Transverse colon (tissue), 4 donors: ENCODE measurements around the gene NUP205. TPM values are rescaled to one million over a fixed set of nuclear protein-coding genes. Genes with fewer than 3 reads are reported as not detected.

Source experiments
- DNase-seq: peaks from one replicate; pipeline ENCODE4 v3.0.0-alpha.2; 2019
- H3K27ac ChIP-seq, 4 donors: fragments of 200-600 bp; sonication (generic); 2 replicates each; pipeline ENCODE4 v1.5.1; 2016 to 2018; ENCODE audit warnings: inconsistent platforms in 4 of 4
- H3K27me3 ChIP-seq: fragments of 200-600 bp; sonication (generic); 2 replicates; pipeline ENCODE4 v1.5.1; 2017; ENCODE audit warnings: inconsistent platforms
- H3K36me3 ChIP-seq, 4 donors: fragments of 200-600 bp; sonication (generic); 2 replicates each; pipeline ENCODE4 v1.5.1; 2017 to 2019; ENCODE audit warnings: inconsistent platforms in 4 of 4
- H3K4me1 ChIP-seq, 4 donors: fragments of 200-600 bp; sonication (generic); 2 replicates each; pipeline ENCODE4 v1.5.1; 2017 to 2020; ENCODE audit warnings: inconsistent platforms in 4 of 4
- H3K4me3 ChIP-seq, 4 donors: fragments of 200-600 bp; sonication (generic); 1 replicate in 1 of 4; 2 replicates in 3 of 4; pipeline versions ENCODE4 v1.5.1 to v1.6.1; 2017 to 2019; ENCODE audit warnings: inconsistent platforms in 4 of 4
- H3K9me3 ChIP-seq, 2 donors: fragments of 200-600 bp; sonication (generic); 2 replicates each; pipeline ENCODE4 v1.5.1; 2017 to 2019; ENCODE audit warnings: inconsistent platforms in 2 of 2
- EP300 ChIP-seq: sonication (generic); formaldehyde crosslinking; IDR thresholded peaks from one replicate; pipeline ENCODE4 v1.6.1; 2017; ENCODE audit warnings: antibody characterized with exemption, low read depth
- POLR2A ChIP-seq: fragments of 450-650 bp; IDR thresholded peaks from one replicate; pipeline ENCODE4 v1.6.1; 2016; ENCODE audit warnings: antibody characterized with exemption, mild to moderate bottlenecking, moderate library complexity
- POLR2AphosphoS5 ChIP-seq, 3 donors: sonication (generic); formaldehyde crosslinking; IDR thresholded peaks; one replicate each; pipeline ENCODE4 v1.6.1; 2016; ENCODE audit warnings: antibody characterized with exemption in 3 of 3
- WGBS, 2 donors: methylation state at CpG; one replicate each; pipeline ENCODE4 v1.1.5; 2018; ENCODE audit warnings: low coverage in 1 of 2; 5-methylcytosine and 5-hydroxymethylcytosine counted together
- in situ Hi-C, 4 donors: fragments of 200-750 bp; cut with MboI; loops; one replicate each; pipeline versions ENCODE4 v1.15.0 to v1.15.1; 2017; ENCODE audit warnings: low sequenced_read_pairs in 3 of 4, low pct_ligation_motif_present in 1 of 4, low pct_unique_long_range_greater_than_20kb in 1 of 4
- intact Hi-C: fragments of 100-400 bp; cut with DNase I; formaldehyde crosslinking; loops from one replicate; pipeline ENCODE4 v1.15.1; 2023; ENCODE audit warnings: low total_unique reads
- total RNA-seq, 4 donors: library from RNA; depleted of rRNA; stranded (reverse); fragments of >200 nt; gene quantifications; one replicate each; pipeline ENCODE4 v1.1.0, GENCODE V29; 2016
- TF ChIP-seq, protein P1 (sequence below), 5 experiments: fragments of 200-600 bp in 3 of 5; fragments of 450-650 bp in 2 of 5; sonication (generic) in 3 of 5; IDR thresholded peaks; 1 replicate in 2 of 5; 2 replicates in 3 of 5; pipeline ENCODE4 v1.5.1; 2016 to 2017; ENCODE audit warnings: antibody characterized with exemption in 5 of 5, inconsistent platforms in 3 of 5, mild to moderate bottlenecking in 2 of 5, moderate library complexity in 1 of 5

Gene NUP205
- total RNA-seq, 4 donors from 2014 or later: 23.2 to 84.5 (median 25.2) TPM

DNA sequence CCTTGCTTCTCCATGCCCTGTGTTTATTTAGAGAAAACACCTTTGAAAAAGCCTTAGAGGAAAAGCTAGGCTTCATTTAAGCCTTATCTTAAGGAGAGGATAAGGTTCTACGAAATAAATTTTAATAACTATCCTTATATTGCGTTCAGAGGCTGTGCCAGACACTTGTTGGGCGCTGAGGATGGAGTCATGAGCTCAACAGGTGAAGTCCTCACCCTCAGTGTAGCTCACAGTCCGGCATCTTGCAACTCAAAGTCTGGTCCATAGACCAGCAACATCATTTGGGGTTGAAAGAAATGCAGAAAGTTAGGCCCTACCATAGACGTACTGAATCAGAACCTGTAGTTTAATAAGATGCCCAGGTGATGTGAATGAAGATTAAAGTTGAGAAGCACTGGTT, 100.8 kb downstream of the NUP205 start:
- intact Hi-C loops (no loop called here), in situ Hi-C loops (loop anchor here in 3 of 4 donors (25.0 kb wide), 2 partner anchors 304 to 354 kb away; no protein-coding TSS in a partner anchor)
- Histone ChIP-seq H3K4me1 (peaks cover 3 to 14% (median 8%) of the 10 kb centered on the region in 4 donors), H3K4me3 (no peak overlapping the region), H3K36me3 (no peaks in the 10 kb centered on the region), H3K27me3 (no peaks in the 10 kb centered on the region), H3K9me3 (no peaks in the 10 kb centered on the region), H3K27ac (no peak overlapping the region)
- TF ChIP-seq POLR2AphosphoS5 (IDR thresholded peaks at IDR 0.05): no peak
- 94 to 100% methylated on average over 1 to 5 of the region's 5 CpGs for WGBS, 2 donors
- no peak for DNase-seq

DNA sequence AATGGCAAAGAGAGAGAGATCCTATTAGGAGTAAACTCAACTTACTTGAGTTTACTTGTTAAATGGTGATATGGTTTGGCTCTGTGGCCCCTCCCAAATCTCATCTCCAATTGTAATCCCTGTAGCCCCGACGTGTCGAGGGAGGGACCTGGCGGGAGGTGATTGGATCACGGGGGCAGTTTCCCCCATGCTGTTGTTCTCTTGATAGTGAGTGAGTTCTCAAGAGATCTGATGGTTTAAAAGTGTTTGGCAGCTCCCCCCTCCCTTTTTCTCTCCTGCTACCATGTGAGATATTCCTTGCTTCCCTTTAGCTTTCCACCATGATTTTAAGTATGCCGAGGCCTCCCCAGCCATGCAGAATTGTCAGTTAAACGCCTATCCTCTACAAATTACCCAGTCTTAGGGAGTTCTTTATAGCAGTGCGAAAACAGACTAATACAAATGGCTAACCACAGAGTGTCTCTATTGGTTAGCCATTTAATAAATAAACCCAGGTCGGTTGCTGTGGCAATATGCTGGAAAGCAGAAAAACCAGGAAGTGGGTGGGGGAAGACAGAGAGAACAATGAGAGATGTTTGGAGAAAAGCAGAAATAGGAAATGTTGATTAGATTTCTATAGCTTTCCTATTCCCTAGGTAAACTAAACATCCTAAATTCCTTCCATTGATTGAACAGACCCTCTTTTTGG, 101.6 kb downstream of the NUP205 start:
- Histone ChIP-seq H3K4me1 (peaks cover 7 to 21% (median 14%) of the 10 kb centered on the region in 4 donors), H3K9me3 (no peaks in the 10 kb centered on the region), H3K4me3 (no peak overlapping the region), H3K36me3 (no peaks in the 10 kb centered on the region), H3K27me3 (no peaks in the 10 kb centered on the region), H3K27ac (no peak overlapping the region)
- WGBS, 2 donors: 81 to 83% methylated on average over 5 to 9 of the region's 9 CpGs
- DNase-seq: no peak
- in situ Hi-C loops (loop anchor here in 3 of 4 donors (25.0 kb wide), 2 partner anchors 303 to 353 kb away; no protein-coding TSS in a partner anchor), intact Hi-C loops (no loop called here)
- TF ChIP-seq, protein P1, sequence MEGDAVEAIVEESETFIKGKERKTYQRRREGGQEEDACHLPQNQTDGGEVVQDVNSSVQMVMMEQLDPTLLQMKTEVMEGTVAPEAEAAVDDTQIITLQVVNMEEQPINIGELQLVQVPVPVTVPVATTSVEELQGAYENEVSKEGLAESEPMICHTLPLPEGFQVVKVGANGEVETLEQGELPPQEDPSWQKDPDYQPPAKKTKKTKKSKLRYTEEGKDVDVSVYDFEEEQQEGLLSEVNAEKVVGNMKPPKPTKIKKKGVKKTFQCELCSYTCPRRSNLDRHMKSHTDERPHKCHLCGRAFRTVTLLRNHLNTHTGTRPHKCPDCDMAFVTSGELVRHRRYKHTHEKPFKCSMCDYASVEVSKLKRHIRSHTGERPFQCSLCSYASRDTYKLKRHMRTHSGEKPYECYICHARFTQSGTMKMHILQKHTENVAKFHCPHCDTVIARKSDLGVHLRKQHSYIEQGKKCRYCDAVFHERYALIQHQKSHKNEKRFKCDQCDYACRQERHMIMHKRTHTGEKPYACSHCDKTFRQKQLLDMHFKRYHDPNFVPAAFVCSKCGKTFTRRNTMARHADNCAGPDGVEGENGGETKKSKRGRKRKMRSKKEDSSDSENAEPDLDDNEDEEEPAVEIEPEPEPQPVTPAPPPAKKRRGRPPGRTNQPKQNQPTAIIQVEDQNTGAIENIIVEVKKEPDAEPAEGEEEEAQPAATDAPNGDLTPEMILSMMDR (IDR thresholded peaks at IDR 0.05): no peak
- TF ChIP-seq POLR2A (no peak), POLR2AphosphoS5 (IDR thresholded peaks at IDR 0.05) (no peak), EP300 (no peak)

DNA sequence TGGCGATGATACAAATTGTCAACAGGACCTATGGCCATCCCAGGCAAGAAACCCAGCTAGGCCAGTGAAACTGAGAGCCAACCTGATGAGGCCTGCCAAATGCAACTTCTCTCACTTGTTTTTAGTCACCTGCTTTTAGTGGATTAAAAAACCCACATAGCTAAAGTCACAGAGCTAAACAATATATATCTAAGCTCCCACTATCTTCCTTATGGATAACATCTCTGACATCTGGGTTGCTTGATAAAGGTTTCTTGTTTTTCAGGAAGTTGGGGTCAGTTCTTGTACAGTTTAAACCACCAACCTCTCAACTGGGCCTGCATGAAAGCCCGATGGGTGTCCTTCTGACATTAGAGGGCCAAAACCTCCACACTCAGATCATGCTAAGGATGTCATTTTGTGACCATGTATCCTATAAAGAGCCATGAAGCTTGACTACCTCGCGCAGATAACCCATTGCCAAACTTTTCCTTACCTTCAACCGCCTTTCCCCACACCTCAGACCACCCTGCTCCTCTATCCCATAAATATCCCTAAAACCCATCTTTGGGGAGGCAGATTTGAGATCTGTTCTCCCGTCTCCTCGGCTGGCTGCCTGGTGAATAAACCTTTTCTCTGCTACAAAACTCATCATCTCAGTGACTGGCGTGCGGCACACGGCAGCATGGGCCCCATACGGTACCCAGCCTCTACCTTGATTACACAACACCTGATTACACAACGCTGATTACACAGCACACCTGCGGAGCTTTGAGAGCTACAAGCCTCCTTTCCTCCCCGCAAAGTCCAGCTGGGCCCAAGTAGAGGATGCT, 103.8 kb downstream of the NUP205 start:
- Histone ChIP-seq H3K4me1 (peaks cover 7 to 31% (median 15%) of the 10 kb centered on the region in 4 donors), H3K27me3 (no peaks in the 10 kb centered on the region), H3K4me3 (peak overlapping the region; percentile 34 to 98 (median 84)), H3K9me3 (no peaks in the 10 kb centered on the region), H3K36me3 (no peaks in the 10 kb centered on the region), H3K27ac (peak overlapping the region; percentile 91 to 96 (median 95))
- DNase-seq: no peak
- 56 to 87% methylated on average over 4 to 14 of the region's 14 CpGs for WGBS, 2 donors
- in situ Hi-C loops (loop anchor here in 3 of 4 donors (25.0 kb wide), 2 partner anchors 301 to 351 kb away; no protein-coding TSS in a partner anchor), intact Hi-C loops (loop anchor here (5.0 kb wide), 1 partner anchor 316 kb away; the partner anchor contains the start of gene MTPN)
- TF ChIP-seq POLR2AphosphoS5 (IDR thresholded peaks at IDR 0.05): no peak
- TF ChIP-seq POLR2A: no peak
- TF ChIP-seq, protein P1 (IDR thresholded peaks at IDR 0.05): no peak
- no peak for TF ChIP-seq EP300

DNA sequence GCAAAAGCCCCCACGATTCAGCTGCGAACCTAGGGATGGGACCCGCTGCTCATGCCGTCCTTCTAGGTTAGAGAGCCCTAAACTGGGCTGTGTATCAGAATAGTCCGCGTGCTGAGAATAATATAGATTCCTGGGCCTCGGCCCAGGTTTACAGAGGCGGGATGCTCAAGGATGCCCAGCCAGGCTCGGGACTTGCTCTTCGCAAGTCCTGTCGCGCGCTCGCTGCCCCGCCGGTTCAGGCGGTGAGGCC, 104.3 kb downstream of the NUP205 start:
- intact Hi-C loops (loop anchor here (5.0 kb wide), 1 partner anchor 315 kb away; the partner anchor contains the start of gene MTPN), in situ Hi-C loops (loop anchor here in 3 of 4 donors (25.0 kb wide), 2 partner anchors 300 to 350 kb away; no protein-coding TSS in a partner anchor)
- no peaks in the 10 kb centered on the region for H3K36me3 ChIP-seq
- H3K9me3 ChIP-seq: no peaks in the 10 kb centered on the region
- H3K4me1 ChIP-seq: peaks cover 7 to 31% (median 15%) of the 10 kb centered on the region in 4 donors
- no peaks in the 10 kb centered on the region for H3K27me3 ChIP-seq
- peak overlapping the region; percentile 91 to 96 (median 95) for H3K27ac ChIP-seq
- WGBS, 2 donors: 5% methylated on average over 17 of the region's 17 CpGs; no CpG with 5 or more reads in 1 of the 2 donors
- TF ChIP-seq, protein P1 (IDR thresholded peaks at IDR 0.05): peak in 4 of 5 experiments; percentile 75 to 94 (median 84)
- no peak for TF ChIP-seq POLR2AphosphoS5 (IDR thresholded peaks at IDR 0.05)
- DNase-seq: no peak
- peak overlapping the region; percentile 34 to 98 (median 84) for H3K4me3 ChIP-seq
